Measurements from ENCODE around the gene MACF1. TPM values are rescaled to one million over a fixed set of nuclear protein-coding genes. Genes with fewer than 3 reads are reported as not detected.

Gene MACF1
- total RNA-seq, 6 donors from 2014 or later, result 359 to 1,160 (median 531) TPM

GRCh38 chr1:39322431-39322830 is 117.9 kb downstream of the MACF1 start:
- H3K9me3 ChIP-seq, result no peaks in the 10 kb centered on the region
- TF ChIP-seq POLR2AphosphoS5 (IDR thresholded peaks at IDR 0.05), result no peak
- TF ChIP-seq EP300 (IDR thresholded peaks at IDR 0.05), result no peak
- no peak for DNase-seq
- no peak for ATAC-seq (ENCODE audit: low FRiP score in 2 of 2)
- H3K27me3 ChIP-seq, result no peaks in the 10 kb centered on the region
- H3K27ac ChIP-seq, result no peak overlapping the region
- H3K36me3 ChIP-seq, result peaks cover 51 to 100% (median 88%) of the 10 kb centered on the region in 4 donors
- no peak overlapping the region for H3K4me3 ChIP-seq
- 87 to 88% methylated on average over 6 of the region's 6 CpGs for WGBS, 2 donors
- H3K4me1 ChIP-seq, result no peaks in the 10 kb centered on the region

GRCh38 chr1:39324888-39325287 is 120.4 kb downstream of the MACF1 start:
- TF ChIP-seq POLR2AphosphoS5 (IDR thresholded peaks at IDR 0.05) (no peak), POLR2A (IDR thresholded peaks at IDR 0.05) (no peak), EP300 (IDR thresholded peaks at IDR 0.05) (no peak)
- TF ChIP-seq, protein P1, sequence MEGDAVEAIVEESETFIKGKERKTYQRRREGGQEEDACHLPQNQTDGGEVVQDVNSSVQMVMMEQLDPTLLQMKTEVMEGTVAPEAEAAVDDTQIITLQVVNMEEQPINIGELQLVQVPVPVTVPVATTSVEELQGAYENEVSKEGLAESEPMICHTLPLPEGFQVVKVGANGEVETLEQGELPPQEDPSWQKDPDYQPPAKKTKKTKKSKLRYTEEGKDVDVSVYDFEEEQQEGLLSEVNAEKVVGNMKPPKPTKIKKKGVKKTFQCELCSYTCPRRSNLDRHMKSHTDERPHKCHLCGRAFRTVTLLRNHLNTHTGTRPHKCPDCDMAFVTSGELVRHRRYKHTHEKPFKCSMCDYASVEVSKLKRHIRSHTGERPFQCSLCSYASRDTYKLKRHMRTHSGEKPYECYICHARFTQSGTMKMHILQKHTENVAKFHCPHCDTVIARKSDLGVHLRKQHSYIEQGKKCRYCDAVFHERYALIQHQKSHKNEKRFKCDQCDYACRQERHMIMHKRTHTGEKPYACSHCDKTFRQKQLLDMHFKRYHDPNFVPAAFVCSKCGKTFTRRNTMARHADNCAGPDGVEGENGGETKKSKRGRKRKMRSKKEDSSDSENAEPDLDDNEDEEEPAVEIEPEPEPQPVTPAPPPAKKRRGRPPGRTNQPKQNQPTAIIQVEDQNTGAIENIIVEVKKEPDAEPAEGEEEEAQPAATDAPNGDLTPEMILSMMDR (IDR thresholded peaks at IDR 0.05), result no peak
- H3K27ac ChIP-seq, result no peak overlapping the region
- 92 to 94% methylated on average over 2 of the region's 2 CpGs for WGBS, 2 donors

DNA sequence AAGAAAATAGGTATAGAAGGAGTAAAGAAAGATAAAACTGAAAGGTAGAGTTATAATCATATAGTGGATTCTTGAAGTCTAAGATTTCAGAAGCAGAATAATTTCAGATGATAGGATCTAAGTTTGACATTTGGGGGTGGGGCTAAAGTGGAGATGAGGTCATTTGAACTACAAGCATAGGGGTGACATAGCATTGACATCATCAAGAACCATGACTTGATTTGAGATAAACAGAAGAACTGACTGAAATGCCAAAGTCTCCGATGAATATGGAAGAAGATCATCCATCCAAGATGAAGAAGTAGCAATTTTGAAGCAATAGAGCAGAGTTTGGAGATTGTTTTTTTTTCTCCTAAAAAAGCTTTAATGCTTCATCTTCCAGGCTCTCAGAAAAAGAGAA is 122.3 kb downstream of the MACF1 start:
- no peak overlapping the region for H3K27ac ChIP-seq
- no peaks in the 10 kb centered on the region for H3K4me1 ChIP-seq
- H3K4me3 ChIP-seq, result no peak overlapping the region
- no peak for TF ChIP-seq EP300 (IDR thresholded peaks at IDR 0.05)
- TF ChIP-seq POLR2A (IDR thresholded peaks at IDR 0.05), result no peak
- TF ChIP-seq, protein P1 (IDR thresholded peaks at IDR 0.05), result no peak
- TF ChIP-seq POLR2AphosphoS5 (IDR thresholded peaks at IDR 0.05), result no peak
- peaks cover 55 to 100% (median 71%) of the 10 kb centered on the region in 4 donors for H3K36me3 ChIP-seq
- no peaks in the 10 kb centered on the region for H3K27me3 ChIP-seq
- no peak for DNase-seq
- ATAC-seq (ENCODE audit: low FRiP score in 2 of 2), result no peak
- WGBS, 2 donors, result 91 to 96% methylated on average over 1 of the region's 1 CpG
- no peaks in the 10 kb centered on the region for H3K9me3 ChIP-seq

More at GRCh38 chr1:39324888-39325287, 120.4 kb downstream of the MACF1 start:
- ATAC-seq (ENCODE audit: low FRiP score in 2 of 2), result no peak
- DNase-seq, result no peak
- no peaks in the 10 kb centered on the region for H3K9me3 ChIP-seq
- peaks cover 52 to 100% (median 77%) of the 10 kb centered on the region in 4 donors for H3K36me3 ChIP-seq
- no peaks in the 10 kb centered on the region for H3K4me1 ChIP-seq
- no peaks in the 10 kb centered on the region for H3K27me3 ChIP-seq
- H3K4me3 ChIP-seq, result no peak overlapping the region

GRCh38 chr1:39328095-39328494 is 123.6 kb downstream of the MACF1 start:
- WGBS, 2 donors, result 70% methylated on average over 1 of the region's 1 CpG
- TF ChIP-seq POLR2A (IDR thresholded peaks at IDR 0.05) (no peak), POLR2AphosphoS5 (IDR thresholded peaks at IDR 0.05) (no peak), EP300 (IDR thresholded peaks at IDR 0.05) (no peak)
- TF ChIP-seq, protein P1 (IDR thresholded peaks at IDR 0.05), result no peak
- no peak for DNase-seq
- Histone ChIP-seq H3K4me1 (peaks cover 0 to 4% (median 1%) of the 10 kb centered on the region in 4 donors), H3K27ac (no peak overlapping the region), H3K9me3 (no peaks in the 10 kb centered on the region), H3K4me3 (no peak overlapping the region), H3K36me3 (peaks cover 57 to 100% (median 70%) of the 10 kb centered on the region in 4 donors), H3K27me3 (no peaks in the 10 kb centered on the region)
- no peak for ATAC-seq (ENCODE audit: low FRiP score in 2 of 2)

- Histone ChIP-seq H3K27ac (no peak overlapping the region), H3K4me1 (peaks cover 0 to 10% (median 3%) of the 10 kb centered on the region in 4 donors), H3K27me3 (no peaks in the 10 kb centered on the region), H3K36me3 (peaks cover 57 to 100% (median 70%) of the 10 kb centered on the region in 4 donors), H3K4me3 (no peak overlapping the region), H3K9me3 (no peaks in the 10 kb centered on the region)
- no peak for TF ChIP-seq POLR2A (IDR thresholded peaks at IDR 0.05)
- TF ChIP-seq POLR2AphosphoS5 (IDR thresholded peaks at IDR 0.05), result no peak
- TF ChIP-seq EP300 (IDR thresholded peaks at IDR 0.05), result no peak
- TF ChIP-seq, protein P1 (IDR thresholded peaks at IDR 0.05), result no peak
- ATAC-seq (ENCODE audit: low FRiP score in 2 of 2) (no peak), DNase-seq (no peak)
- 78 to 81% methylated on average over 4 of the region's 4 CpGs for WGBS, 2 donors
These were observed 124.2 kb downstream of the MACF1 start for GRCh38 chr1:39328586-39329121.
